HL-60/S4 (cell line): ENCODE measurements around the gene RTN4R.
"Not testable (repeated sequence)": the region's sequence is repeated elsewhere in the genome, so short reads cannot be mapped to it uniquely, and the experiment has no call there.

ENCODE experiments used
- in situ Hi-C: fragments of 300-500 bp; cut with MboI; formaldehyde crosslinking; loops from 2 replicates; pipeline ENCODE4 v1.14.3; 2022; ENCODE audit warnings: low sequenced_read_pairs

RTN4R gene

DNA sequence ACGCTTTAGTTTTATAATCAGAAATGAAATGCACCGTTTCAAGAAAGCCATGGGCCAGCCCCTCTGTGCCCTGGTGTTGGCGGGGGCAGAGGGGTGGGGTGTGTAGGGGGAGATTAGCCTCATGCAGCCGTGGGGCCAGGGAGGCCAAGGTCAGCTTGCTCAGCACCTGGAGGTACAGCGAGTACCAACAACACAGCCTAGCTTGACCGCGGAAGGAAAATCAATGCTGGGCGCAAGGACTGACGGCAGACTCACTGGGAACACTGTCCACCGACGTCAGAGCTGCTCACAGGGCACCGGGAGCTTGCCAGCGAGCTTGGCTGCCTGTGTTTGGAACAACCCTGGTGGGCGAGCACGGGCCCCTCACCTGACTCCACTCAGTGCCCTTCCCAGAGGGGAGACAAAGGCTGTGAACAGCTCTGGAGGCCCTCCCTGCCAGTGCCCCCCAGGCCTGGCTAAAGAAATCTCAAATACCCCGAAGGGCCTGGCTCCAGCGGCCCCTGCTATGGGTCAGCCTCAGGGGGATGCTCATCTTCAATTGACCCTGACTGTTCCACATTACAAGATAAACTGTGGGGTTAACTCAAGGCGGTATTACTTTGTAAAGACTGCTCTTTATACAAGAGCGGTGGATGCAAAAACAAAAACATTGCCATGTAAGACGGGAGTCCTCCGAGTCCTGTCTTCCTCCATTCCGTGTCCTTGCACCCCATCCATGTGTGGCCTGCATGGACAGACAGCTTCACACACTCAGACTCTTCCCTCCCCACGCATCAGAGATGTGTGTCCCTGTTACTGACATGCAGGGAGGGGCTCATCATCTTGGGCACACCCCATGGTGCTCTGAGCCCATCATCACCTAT lies 21.3 kb upstream of the RTN4R start:
- in situ Hi-C loops = not testable (repeated sequence)

DNA sequence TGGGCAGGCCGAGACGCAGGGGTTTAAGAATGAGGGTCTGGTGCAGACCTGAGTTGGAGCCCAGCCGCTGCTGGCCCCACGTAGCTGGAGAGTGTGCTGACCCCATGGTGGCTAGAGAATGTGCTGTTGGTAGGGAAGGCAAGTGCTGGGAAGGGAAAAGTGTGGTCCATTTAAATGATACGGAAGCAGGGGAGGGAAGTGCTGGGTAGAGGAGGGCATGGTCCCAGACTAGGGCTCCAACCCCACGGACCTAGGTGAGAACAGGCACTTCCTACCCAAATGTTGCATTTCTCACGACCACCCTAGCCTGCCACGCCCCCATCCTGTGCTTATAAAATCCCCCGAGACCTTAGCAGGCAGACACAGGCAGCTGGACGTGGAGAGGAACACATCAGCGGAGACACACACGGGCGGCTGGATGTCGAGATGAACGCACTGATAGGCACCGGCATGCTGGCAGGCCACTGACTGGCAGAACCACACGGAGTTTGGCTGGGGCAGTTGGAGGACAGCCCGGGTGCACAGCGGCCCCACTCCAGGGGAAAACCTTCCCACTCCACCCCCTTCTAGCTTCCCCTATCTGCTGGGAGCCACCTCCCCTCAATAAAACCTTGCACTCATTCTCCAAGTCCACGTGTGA lies 18.8 kb upstream of the RTN4R start:
- in situ Hi-C loops = not testable (repeated sequence)

DNA sequence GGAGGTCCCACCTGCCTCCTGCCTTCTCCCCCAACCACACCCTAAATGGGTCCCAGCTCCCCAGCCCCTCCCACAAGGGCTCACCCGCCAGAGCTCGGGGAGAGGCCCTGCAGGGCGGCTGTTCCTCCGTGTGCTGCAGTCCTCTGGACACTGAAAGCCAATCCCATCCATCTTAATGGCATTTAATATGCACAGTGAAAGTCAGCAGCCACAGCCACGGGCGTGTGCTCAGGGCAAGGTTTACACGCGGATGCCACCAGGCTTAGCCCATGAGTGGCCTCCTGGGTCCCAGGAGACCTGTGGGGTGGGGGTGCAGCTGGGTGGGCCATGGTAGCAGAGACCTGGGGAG lies 18.2 kb upstream of the RTN4R start:
- in situ Hi-C loops = not testable (repeated sequence)

DNA sequence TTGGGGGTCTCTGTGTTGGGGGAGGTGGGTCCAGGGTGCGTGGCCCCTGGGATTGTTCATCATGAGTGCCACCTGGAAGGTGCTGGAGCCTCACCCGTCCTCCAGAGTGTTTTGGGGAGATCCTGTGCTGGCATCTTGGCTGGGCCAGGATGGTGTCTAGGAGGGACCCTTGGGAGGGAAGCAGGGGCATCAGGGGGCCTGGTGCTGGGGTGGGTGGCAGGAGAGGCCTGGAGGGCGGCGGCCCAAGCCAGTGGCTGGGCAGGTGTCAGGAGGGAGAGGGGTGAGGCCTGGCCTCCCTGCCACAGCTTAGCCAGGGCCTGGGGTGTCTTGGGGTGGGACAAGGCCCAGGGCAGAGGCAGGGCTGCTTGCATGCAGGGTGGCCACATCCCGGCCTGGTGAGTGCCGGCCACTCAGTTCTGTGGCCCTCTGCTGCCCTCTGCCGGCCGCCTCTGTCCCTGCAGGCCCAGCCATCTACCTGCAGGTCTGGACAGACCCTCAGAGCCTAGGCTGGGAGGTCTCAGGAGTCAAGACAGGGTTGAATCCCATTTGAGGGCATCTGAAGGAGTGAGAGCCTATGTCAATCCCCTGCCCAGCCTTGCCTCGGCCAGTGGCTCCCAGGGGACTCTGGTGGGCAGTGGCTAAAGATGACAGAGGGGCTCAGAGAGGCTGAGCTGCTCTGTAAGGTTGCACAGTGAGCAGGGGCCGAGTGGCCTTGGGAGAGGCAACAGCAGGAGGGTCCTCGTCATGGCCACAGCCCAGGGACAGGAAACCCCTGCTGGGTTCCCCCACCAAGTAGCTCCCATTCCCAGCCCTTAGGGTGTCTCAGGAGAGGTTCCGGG lies 17.6 kb upstream of the RTN4R start:
- in situ Hi-C loops = not testable (repeated sequence)

DNA sequence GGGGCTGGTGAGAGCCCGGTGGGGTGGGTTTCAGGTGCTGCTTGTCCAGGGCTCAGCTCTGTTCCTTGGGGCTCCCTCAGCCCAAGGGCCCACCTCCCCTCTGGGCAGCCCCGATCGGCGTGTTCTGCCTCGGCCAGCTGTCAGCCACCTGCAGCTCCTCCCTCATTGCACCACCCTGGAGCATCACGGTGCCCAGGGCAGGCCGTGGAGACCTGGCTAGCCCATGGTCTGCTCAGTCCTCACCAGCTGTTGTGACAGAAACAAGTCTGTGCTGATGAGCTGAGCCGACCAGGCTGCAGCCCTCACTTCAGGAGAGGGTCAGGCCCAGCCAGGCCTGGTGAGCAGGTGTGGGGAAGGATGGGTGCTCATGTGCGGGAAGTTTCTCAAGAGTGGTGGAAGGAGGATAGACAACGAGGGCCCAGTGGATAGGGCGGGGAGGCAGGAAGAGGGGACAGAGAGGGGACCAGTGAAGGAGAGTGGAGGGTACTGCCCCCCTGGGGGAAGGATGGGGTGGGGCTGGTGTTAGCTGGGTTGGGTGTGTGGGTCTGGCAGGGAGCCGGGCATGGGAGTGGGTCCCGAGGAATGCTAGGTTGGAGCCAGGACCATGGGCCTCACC lies 16.5 kb upstream of the RTN4R start:
- in situ Hi-C loops = no loop called here

DNA sequence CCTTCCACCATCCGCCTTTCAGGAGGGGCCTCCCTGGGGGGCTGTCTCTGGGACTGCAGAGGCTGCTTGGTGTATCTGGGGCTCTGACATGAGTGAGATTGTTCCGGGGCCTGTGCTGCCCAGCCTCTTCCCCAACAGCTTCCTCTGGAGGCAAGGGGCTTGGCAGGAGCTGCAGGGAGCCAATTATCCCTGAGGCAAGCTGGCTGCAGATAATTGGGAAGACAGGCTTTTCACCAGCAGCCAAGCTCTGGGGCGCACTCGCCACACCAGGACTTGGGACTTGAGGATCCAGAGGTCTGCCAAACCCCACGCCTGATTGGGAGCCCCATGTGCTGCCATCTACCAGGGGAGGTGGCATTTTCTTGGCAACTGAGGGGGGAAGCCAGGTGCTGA lies 15.6 kb upstream of the RTN4R start:
- in situ Hi-C loops = no loop called here

DNA sequence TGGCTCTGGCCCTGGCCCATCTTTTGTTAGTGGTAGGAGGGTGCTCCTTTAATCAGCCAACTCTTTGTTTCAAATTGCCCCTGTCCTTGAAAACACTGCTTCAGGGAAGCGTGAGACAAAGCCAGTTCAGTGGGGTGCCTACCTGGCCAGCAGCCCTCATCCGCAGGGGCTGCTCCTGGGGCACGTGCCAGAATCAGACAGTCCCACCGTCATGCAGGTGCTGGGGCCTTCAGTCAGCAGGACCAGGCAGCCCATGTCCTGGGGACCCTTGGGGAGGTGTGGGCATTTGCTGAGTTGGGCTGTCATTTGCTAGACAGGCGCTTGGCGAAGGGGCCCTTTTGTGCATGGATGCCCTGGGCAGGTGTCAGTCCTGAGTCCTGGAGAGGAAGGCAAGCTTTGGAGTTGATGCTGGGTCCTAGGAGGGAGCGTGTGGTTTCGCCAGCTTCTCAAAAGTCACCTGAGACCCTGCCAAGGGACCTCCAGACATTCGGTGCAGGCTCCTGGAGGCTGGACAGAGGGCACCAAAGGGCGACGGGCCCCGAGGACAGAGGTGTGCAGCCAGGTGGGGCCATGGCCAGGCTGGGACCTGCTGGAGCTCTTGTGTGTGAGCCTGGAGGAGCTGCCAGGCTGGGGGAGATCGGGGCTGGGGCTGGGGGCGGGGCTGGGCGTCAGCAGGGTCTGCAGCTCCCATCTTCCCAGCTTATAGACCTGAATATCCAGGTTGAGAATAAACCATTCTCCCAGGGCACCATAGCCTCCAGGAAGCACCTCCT lies 15.0 kb upstream of the RTN4R start:
- in situ Hi-C loops = no loop called here

DNA sequence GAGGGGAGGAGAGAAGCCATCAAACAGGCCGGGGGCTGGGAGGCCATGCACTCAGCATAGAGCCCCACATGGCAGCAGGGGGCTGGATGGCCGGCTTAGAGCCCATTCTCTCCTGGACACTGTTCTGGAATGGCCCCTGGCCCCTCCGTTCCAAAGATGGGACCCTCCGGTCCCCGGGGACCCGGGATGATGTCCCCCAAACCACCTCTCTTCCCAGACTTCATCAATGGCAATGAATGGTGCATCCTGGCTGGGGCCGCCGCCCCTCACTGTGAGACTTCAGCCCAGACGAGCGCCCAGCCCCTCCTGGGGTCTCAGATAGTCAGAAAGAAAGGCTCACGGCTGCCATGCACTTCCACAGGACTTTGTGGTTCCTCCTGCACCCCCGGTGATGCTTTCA lies 13.8 kb upstream of the RTN4R start:
- in situ Hi-C loops = no loop called here

DNA sequence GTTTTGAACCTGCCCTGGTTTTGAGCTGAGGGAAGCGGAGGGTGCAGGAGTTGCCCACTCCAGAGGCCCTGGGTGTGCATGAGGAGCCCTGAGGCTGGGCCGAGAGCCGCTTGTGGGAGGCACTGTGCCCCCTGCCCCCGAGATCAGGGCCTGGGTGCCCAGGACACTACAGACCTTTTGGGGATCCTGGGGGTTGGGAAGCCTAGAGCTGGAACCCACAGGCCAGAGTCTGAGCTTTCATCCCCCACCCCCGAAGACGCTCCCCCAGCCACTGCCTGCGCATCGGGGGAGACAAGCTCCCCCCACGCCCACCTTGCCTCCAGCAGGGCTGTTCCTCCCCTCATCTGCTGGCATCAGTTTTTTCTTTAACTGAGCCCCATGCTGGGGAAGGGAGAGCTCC lies 13.4 kb upstream of the RTN4R start:
- in situ Hi-C loops = not testable (repeated sequence)

DNA sequence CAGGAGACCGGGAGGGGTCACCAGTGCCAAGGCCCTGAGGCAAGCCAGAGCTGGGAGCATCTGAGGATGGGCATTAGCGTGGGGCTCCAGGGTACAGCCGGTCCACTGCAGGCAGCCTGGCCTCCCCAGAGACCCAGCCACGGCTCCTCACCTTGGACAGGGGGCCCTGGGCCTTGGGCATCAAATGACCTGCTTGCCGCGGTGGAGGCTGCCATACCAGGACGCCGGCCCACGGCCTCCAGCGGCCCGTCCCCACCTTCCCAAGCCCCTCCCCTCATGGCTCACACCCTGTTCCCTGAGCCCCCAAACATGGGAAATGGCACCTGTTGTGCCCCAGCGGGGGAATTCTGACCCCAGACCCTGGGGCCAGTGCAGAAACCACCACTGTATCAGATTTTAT lies 12.7 kb upstream of the RTN4R start:
- in situ Hi-C loops = no loop called here

DNA sequence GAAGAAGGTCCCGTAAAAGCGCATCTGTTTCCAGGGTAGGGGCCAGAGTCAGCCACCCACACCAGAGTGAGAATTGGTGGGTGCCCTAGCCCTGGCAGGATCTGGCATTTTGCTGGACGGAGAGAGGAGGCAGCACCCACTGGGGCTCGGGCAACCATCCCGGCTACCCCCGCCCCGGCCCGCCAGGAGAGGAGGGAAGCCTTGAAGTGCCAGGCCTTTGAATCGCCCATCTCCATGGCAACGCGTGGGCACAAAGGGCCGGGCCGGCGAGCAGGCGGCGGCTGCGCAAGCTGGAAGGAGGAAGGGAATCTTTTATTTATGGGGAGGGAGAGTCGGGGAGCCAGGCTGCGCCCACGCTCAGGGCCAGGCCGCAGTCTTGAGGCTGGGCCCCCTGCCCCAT lies 12.0 kb upstream of the RTN4R start:
- in situ Hi-C loops = not testable (repeated sequence)

DNA sequence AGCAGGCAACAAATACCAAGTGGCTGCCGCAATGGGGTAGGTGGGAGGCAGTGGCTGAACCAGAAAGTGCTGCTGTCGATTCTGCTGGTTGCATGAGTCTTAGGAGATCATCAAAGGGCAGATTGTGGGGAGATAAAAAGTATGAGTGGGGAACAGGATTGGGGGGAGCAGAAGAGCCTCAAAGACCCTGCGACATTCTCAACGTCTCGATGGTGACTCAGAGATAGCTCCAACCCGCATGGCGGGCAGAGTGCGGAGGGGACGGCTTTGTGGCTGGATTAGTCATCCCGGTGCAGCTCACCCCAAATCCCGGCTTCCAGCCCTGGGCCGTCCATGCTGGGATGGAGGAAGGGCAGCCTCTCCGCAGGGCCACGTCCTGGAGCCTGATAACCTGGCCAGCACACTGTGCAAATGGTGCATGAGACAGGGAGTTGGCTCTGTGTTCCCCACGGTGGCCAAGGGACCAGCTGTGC lies 11.6 kb upstream of the RTN4R start:
- in situ Hi-C loops = loop anchor here (10.0 kb wide), 1 partner anchor 125 kb away; the partner anchor contains the start of gene CCDC188

DNA sequence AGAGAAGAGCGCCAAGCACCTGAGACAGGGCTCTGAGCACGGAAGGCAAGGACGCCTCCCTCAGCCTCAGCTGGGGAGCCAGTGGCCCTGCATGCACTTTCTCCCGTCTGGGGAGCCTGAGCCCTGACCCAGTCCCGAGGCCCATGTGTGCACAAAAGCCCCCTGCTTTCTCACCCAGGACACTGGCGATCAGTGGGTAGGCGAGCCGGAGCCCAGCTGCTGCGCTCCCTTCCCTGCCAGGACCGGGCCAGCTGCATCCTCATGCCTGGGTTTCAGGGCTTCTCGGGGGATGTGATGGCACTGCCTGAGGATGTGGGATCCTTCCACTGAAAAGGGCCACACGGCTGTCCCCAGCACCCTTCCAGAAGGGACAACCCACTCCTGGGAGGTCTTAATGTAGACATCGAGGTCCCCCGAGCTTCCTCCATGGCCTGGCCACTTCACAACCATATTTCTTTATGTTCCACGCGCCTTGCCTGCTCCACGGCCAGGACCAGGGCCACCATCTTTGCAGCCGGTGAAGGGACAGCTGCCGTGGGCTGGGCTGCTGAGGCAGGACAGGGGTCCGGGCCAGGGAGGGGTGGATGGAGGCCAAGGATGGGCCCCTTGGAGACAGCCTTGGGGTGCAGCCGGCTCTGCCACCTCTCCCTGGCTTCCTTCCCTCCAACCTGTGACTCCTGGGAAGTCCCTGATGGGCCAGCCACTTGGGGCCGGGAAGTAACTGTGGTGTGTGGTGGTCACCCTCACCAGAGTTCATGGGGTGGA lies 10.8 kb upstream of the RTN4R start:
- in situ Hi-C loops = loop anchor here (10.0 kb wide), 1 partner anchor 124 kb away; the partner anchor contains the start of gene CCDC188

DNA sequence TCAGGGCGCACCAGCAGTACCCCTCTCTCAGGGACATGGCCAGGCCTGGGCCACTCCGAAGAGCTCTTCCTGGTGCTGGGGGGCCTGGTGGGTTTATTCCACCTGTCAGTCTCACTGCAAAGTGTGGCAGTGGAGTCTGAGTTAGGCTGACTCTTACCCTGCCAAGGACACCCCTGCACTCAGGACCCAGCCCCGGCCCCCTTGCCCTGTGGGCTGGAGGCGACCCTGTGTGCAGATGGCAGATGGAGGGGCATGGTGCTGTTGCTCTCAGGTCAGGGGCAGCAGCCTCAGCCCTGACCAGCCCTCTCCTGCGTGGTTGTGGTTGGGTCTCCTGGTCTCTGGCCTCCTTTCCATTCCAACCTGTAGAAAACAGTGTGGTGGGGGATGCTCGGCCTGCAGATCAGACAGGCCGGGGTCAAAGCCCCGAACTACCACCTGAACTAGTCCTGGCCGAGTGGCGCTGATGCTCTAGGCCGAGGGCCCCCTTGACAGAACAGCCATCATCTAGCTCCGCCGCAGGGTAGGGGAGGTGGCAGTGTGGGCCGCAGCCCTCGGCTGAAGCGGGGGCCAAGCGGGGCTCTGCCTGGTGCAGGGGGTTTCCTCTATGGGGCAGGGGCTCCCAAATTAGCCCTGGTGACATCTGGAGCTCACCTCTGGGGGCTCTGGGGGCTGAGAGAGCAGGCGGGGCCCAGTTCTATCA lies 10.0 kb upstream of the RTN4R start:
- in situ Hi-C loops = loop anchor here (10.0 kb wide), 1 partner anchor 123 kb away; the partner anchor contains the start of gene CCDC188

DNA sequence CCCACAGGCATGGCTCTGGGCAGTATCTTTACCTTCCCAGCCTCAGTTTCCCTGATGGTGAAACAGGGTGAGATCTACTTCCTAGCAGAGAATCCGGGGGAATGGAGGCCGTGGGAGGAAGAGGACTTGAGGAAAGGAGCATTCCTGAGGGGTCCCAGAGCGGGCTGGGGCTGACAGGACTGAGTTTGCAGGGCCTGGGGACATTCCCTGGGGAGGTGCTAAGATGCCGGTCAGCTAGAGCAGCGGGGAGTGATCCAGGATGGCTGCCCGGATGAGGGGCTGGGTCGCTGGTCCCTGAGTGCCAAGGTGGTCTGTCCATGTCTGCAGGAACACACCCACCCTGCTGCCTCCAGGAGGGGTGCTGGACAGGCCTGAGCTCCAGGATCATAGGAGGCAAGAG lies 8.3 kb upstream of the RTN4R start:
- in situ Hi-C loops = loop anchor here (10.0 kb wide), 1 partner anchor 122 kb away; the partner anchor contains the start of gene CCDC188

DNA sequence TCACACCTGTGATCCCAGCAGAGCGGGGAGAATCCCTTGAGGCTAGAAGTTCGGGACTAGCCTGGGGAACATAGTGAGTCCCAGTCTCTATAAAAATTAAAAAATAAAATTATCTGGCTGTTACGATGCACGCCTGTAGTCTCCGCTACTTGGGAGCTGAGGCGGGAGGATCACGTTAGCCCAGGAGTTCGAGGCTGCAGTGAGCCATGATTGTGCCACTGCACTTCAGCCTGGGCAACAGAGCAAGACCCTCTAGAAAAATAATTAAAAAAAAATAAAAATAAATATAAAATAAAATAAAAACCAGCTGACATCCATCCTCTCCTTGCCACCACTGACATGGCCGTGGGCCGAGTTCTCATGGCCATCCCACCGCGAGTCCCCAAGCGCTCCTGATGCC lies 7.7 kb upstream of the RTN4R start:
- in situ Hi-C loops = loop anchor here (10.0 kb wide), 1 partner anchor 121 kb away; the partner anchor contains the start of gene CCDC188

DNA sequence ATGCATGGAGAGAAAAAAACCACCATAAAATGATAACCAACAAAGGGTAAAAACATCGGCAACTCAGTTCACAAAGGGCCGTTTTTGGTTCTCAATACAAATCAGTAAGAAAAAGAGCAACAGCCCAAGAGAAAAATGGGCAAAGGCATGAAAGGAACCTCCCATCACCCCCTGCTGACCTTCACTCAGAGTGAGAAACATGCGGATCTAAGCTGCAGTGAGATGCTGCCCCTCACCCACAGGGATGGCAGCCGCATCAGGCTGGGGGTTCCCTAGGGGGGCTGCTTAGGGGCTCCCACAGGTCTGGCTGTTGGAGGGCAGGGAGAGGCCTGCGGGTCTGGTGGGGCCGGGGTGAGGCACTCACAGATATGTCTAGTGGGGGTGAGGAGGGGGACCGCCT lies 7.2 kb upstream of the RTN4R start:
- in situ Hi-C loops = loop anchor here (10.0 kb wide), 1 partner anchor 121 kb away; the partner anchor contains the start of gene CCDC188

DNA sequence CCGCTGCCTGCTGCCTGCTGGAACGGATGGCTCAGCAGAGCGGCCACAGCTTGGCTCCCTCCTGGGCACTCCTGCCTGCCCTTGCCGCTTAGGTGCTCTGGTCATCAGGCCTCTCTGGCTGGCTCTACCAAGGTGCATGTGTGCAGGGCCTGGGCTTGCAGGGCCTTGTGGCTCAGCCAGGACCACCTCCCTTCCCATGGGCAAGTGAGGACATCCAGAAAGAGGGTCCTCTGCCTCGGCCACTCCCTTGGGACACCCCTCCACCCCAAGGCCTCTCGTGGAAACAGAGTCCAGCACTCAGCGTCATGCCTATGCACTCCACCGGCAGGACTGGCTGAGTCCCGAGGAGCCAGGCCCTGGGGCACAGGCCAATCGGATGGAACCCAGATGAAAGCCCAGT lies 6.3 kb upstream of the RTN4R start:
- in situ Hi-C loops = loop anchor here (10.0 kb wide), 1 partner anchor 120 kb away; the partner anchor contains the start of gene CCDC188
